Esophagus muscularis mucosa (tissue), 4 donors: ENCODE results near the gene TTYH1. TPM values are rescaled to one million over a fixed set of nuclear protein-coding genes. Genes with fewer than 3 reads are reported as not detected.

Experiments used
- DNase-seq: peaks from one replicate; pipeline ENCODE4 v3.0.0-alpha.2; 2017; ENCODE audit errors: extremely low spot score
- H3K27ac ChIP-seq, 4 donors: fragments of 200-600 bp; sonication (generic); replicated peaks in 1 of 4; 1 replicate in 3 of 4; 2 replicates in 1 of 4; pipeline ENCODE4 v1.5.1; 2016 to 2019; ENCODE audit warnings: mild to moderate bottlenecking in 1 of 4
- H3K27me3 ChIP-seq, 4 donors: fragments of 200-600 bp; sonication (generic); one replicate each; pipeline versions ENCODE4 v1.5.1 to v1.6.0; 2016 to 2019
- H3K36me3 ChIP-seq, 4 donors: fragments of 200-600 bp; sonication (generic); one replicate each; pipeline ENCODE4 v1.5.1; 2016 to 2019
- H3K4me1 ChIP-seq, 4 donors: fragments of 200-600 bp; sonication (generic); one replicate each; pipeline ENCODE4 v1.5.1; 2016 to 2019
- H3K4me3 ChIP-seq, 4 donors: fragments of 200-600 bp; sonication (generic); 1 replicate in 2 of 4; 2 replicates in 2 of 4; pipeline ENCODE4 v1.5.1; 2016 to 2019; ENCODE audit warnings: mild to moderate bottlenecking in 4 of 4, moderate library complexity in 1 of 4
- H3K9me3 ChIP-seq, 4 donors: fragments of 200-600 bp; sonication (generic); 1 replicate in 3 of 4; 2 replicates in 1 of 4; pipeline ENCODE4 v1.5.1; 2016 to 2019
- EP300 ChIP-seq: sonication (generic); formaldehyde crosslinking; IDR thresholded peaks from one replicate; pipeline ENCODE4 v1.6.1; 2017; ENCODE audit warnings: antibody characterized with exemption
- POLR2A ChIP-seq: fragments of 450-650 bp; IDR thresholded peaks from one replicate; pipeline ENCODE4 v1.6.1; 2017; ENCODE audit warnings: antibody characterized with exemption, moderate library complexity, mild to moderate bottlenecking, low read depth
- POLR2AphosphoS5 ChIP-seq, 2 donors: sonication (generic); formaldehyde crosslinking; IDR thresholded peaks; one replicate each; pipeline ENCODE4 v1.6.1; 2017; ENCODE audit warnings: antibody characterized with exemption in 2 of 2
- WGBS: methylation state at CpG from one replicate; pipeline ENCODE4 v1.1.5; 2018; 5-methylcytosine and 5-hydroxymethylcytosine counted together
- intact Hi-C: fragments of 100-400 bp; cut with DNase I; formaldehyde crosslinking; loops from one replicate; pipeline ENCODE4 v1.15.1; 2023
- total RNA-seq, 4 donors: library from RNA; depleted of rRNA; stranded (reverse); fragments of >200 nt; gene quantifications; one replicate each; pipeline versions ENCODE4 v1.1.0 to v1.2.1, GENCODE V29; 2016
- TF ChIP-seq, protein P1 (sequence below), 3 experiments: fragments of 200-600 bp in 2 of 3; fragments of 450-650 bp in 1 of 3; sonication (generic) in 2 of 3; IDR thresholded peaks; one replicate each; pipeline ENCODE4 v1.5.1; 2017 to 2019; ENCODE audit warnings: antibody characterized with exemption in 3 of 3, mild to moderate bottlenecking in 2 of 3, moderate library complexity in 1 of 3

The TTYH1 gene
- total RNA-seq, 4 donors from 2014 or later: 0.83 to 8.0 (median 5.6) TPM

DNA sequence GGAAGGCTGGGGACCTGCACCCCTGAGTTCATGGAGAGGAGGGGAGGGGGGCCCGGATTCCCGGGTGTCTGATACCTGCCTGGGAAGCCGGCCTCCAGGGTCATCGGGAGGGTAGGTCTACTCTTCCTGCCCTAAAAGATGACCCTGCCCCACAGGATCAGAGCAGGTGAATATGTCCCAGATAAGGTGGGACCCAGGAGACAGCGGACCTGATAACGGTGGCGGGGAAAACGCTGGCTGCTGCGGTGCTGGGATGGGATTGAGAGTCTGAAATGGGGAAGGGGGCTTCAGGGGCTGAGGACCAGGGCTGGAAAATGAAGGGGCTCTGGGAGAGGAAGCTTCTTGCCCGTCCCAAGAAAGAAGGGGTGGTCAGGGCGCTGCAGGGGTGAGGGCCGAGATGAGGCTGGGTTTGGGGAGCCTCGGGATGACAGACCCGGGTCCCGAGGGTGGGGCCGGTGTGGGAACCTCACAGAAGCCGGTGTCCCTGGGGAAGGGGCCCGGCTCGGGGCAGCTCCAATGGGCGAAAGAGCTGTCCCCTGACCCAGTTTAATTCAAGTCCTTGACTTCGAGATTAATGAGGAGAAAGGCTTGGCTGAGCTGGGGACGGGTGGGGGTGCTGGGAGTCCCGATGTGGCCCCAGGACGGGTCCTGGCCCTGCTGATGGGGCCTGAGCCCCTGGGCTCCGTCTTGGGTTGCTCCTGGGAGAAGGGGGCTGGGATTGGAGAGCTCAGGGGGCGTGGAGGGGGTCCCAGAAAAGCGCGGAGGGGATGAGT, 823 bp downstream of the TTYH1 start:
- Histone ChIP-seq H3K27me3 (peaks cover 0 to 90% (median 47%) of the 10 kb centered on the region in 4 donors), H3K4me3 (peak overlapping the region; percentile 38 to 51 (median 44)), H3K4me1 (peaks cover 14 to 42% (median 30%) of the 10 kb centered on the region in 4 donors), H3K9me3 (no peaks in the 10 kb centered on the region), H3K36me3 (no peaks in the 10 kb centered on the region), H3K27ac (peak overlapping the region in 3 of 4 donors; percentile 31 to 44 (median 34))
- intact Hi-C loops: no loop called here
- TF ChIP-seq POLR2A (no peak), EP300 (no peak), POLR2AphosphoS5 (IDR thresholded peaks at IDR 0.05) (no peak)
- TF ChIP-seq, protein P1, sequence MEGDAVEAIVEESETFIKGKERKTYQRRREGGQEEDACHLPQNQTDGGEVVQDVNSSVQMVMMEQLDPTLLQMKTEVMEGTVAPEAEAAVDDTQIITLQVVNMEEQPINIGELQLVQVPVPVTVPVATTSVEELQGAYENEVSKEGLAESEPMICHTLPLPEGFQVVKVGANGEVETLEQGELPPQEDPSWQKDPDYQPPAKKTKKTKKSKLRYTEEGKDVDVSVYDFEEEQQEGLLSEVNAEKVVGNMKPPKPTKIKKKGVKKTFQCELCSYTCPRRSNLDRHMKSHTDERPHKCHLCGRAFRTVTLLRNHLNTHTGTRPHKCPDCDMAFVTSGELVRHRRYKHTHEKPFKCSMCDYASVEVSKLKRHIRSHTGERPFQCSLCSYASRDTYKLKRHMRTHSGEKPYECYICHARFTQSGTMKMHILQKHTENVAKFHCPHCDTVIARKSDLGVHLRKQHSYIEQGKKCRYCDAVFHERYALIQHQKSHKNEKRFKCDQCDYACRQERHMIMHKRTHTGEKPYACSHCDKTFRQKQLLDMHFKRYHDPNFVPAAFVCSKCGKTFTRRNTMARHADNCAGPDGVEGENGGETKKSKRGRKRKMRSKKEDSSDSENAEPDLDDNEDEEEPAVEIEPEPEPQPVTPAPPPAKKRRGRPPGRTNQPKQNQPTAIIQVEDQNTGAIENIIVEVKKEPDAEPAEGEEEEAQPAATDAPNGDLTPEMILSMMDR (IDR thresholded peaks at IDR 0.05): no peak
- DNase-seq: no peak
- WGBS: 3% methylated on average over 21 of the region's 28 CpGs

DNA sequence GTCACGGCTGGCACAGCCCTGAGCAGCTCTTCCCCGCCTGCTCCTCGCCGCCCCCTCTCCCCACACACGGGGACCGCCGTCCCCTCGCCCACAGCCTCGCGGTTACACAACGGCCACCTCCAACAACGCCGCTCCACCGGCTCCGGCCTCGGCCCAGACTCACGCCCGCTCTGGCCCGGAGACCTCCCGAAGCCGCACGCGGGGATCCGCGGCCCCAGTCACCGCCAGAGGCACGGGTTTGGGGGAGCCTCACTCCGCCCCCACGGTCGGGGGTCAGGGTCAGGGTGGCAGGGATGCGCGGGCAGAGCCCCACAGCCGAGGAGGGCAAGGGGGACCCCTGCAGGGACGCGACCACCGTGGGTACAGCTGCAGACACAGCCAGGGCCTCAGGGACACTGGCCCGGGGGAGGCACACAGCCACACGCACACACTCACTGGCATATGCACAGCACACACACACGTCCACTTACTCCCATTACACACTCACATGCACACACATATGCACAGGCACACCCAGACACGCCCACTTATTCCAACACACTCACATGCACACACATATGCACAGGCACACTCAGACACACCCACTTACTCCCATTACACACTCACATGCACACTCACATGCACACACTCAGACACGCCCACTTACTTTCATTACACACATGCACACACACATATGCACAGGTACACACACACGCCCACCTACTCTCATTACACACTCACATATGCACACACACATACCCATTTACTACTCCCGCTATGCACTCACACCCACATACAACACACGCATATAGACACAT, 1.6 kb downstream of the TTYH1 start:
- TF ChIP-seq, protein P1 (IDR thresholded peaks at IDR 0.05): no peak
- TF ChIP-seq POLR2A: no peak
- no peak for TF ChIP-seq POLR2AphosphoS5 (IDR thresholded peaks at IDR 0.05)
- no peak for TF ChIP-seq EP300
- Histone ChIP-seq H3K4me1 (peaks cover 14 to 44% (median 31%) of the 10 kb centered on the region in 4 donors), H3K27ac (no peak overlapping the region), H3K9me3 (no peaks in the 10 kb centered on the region), H3K4me3 (peak overlapping the region in 3 of 4 donors; percentile 38 to 51 (median 44)), H3K27me3 (peaks cover 0 to 90% (median 49%) of the 10 kb centered on the region in 4 donors), H3K36me3 (no peaks in the 10 kb centered on the region)
- intact Hi-C loops: no loop called here
- WGBS: 30% methylated on average over 33 of the region's 44 CpGs
- no peak for DNase-seq

DNA sequence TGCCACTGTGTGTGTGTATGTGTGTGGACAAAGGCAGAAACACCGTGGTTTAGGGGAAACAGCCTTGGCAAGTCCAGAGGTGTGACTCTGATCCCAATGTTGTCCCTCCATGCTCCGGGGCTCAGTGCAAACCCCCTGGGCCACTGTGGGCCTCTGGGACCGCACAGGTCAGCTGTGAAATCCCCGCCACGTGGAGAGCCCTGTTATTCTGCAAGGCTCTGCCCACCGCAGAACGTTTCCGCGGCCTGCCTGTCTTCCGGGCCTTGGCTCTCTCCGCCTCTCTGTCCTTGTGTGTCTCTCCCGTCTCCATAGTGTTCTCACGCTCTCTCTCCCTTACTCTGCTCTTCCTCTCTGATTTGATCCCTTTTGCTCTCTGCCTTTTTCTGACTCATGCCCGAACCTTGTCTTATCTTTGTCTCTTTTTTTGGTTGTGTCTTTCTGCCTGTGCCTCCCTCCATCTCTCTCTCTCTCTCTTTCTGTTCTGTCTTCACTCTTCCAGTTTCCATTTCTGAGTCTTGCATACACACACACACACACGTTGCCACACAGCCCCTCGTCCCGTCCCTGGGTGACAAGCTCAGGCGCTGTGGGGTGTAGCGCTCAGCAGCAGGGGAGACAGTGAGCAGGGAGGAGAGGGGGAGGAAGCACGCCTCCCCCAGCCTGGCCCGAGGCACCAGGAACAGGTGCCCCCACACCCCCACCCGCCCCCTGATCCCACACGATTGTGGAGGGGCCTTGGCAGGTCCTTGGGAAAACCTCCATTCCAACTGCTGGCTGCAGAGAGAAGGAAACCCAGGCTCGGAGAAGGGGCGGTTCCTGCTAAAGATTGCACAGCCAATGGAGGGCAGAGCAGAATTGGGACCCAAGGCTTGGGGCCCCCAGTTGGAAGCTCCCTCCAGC, 3.0 kb downstream of the TTYH1 start:
- intact Hi-C loops: no loop called here
- 24% methylated on average over 22 of the region's 25 CpGs for WGBS
- no peak overlapping the region for H3K4me3 ChIP-seq
- H3K9me3 ChIP-seq: no peaks in the 10 kb centered on the region
- peak overlapping the region in 3 of 4 donors; percentile 21 to 42 (median 34) for H3K27ac ChIP-seq
- peaks cover 0 to 92% (median 49%) of the 10 kb centered on the region in 4 donors for H3K27me3 ChIP-seq
- no peak for DNase-seq
- H3K36me3 ChIP-seq: no peaks in the 10 kb centered on the region
- no peak for TF ChIP-seq EP300
- no peak for TF ChIP-seq POLR2A
- no peak for TF ChIP-seq POLR2AphosphoS5 (IDR thresholded peaks at IDR 0.05)
- TF ChIP-seq, protein P1 (IDR thresholded peaks at IDR 0.05): no peak
- H3K4me1 ChIP-seq: peaks cover 14 to 44% (median 31%) of the 10 kb centered on the region in 4 donors

DNA sequence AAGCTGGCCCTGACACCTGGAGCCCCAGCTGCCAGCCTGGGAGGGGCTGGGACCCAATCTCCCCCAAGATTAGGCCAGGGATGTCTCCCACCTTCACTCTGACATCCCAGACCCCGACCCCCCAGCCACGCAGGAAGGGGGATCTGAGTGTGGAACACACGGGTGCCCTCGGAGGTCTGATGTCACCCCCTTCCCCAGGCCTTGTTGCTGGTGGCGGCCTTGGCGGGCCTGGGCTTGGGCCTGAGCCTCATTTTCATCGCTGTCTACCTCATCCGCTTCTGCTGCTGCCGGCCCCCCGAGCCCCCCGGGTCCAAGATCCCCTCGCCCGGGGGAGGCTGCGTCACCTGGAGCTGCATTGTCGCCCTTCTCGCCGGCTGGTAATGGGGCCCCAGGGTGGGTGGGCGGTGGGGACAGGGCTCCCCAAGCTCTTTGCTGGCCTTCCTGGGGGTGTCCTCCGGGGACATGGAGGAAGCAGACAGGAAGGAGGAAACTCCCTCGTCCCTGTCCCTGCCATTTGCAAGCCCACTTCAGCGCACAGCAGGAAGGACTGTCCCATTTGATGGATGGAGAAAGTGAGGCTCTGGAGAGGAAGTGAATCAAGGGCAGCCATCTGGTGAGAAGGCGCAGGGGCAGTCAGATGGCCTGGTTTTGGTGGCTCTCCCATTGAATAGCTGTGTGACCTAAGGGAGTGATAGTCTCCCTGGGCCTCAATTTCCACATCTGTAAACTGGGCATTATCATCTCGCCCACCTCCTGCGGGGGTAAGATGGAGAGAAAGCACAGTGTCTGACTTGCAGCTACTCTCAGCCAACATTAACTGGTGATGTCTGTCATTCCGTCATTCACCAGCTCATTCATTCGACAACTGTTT, 3.9 kb downstream of the TTYH1 start:
- peak overlapping the region in 3 of 4 donors; percentile 34 to 68 (median 43) for H3K27ac ChIP-seq
- H3K27me3 ChIP-seq: peaks cover 0 to 95% (median 48%) of the 10 kb centered on the region in 4 donors
- DNase-seq: no peak
- H3K4me1 ChIP-seq: peaks cover 14 to 44% (median 31%) of the 10 kb centered on the region in 4 donors
- TF ChIP-seq POLR2AphosphoS5 (IDR thresholded peaks at IDR 0.05): no peak
- TF ChIP-seq EP300: no peak
- no peak for TF ChIP-seq POLR2A
- no peaks in the 10 kb centered on the region for H3K9me3 ChIP-seq
- no peaks in the 10 kb centered on the region for H3K36me3 ChIP-seq
- intact Hi-C loops: no loop called here
- H3K4me3 ChIP-seq: no peak overlapping the region
- 91% methylated on average over 8 of the region's 26 CpGs for WGBS
